GM21723 (cell line): ENCODE data around the gene ZNF100.
"Not testable (repeated sequence)": the region's sequence is repeated elsewhere in the genome, so short reads cannot be mapped to it uniquely, and the experiment has no call there.

Source experiments
- ATAC-seq: cut with Tn5 transposase; IDR thresholded peaks from one replicate; pipeline ENCODE4 v1.9.1; 2021; ENCODE audit warnings: mild to moderate bottlenecking, moderate library complexity; ENCODE audit not compliant: unreplicated experiment

The ZNF100 gene

GRCh38 chr19:21705393-21705792 is 62.0 kb downstream of the ZNF100 start:
- ATAC-seq = no peak

DNA sequence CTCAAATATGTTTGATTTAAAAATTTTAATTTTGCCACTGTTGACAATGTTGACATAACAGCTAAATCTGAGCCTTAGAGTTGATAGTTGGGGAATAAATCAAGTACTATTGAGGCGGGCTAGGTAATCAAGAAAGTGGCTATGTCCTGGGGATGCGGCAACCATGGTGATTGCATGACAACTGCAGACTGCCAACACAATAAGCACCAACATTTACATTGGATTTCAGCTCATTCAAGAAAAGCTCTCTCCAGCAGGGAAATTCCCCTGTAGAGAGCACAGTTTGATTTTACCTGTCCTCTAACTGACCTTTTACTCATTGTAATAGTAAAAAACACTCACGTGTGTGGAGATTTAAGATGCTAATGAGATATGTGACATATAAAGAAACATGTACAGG is 63.1 kb downstream of the ZNF100 start:
- ATAC-seq = no peak

- no peak for ATAC-seq
Observed at GRCh38 chr19:21699197-21699596, 68.2 kb downstream of the ZNF100 start.

DNA sequence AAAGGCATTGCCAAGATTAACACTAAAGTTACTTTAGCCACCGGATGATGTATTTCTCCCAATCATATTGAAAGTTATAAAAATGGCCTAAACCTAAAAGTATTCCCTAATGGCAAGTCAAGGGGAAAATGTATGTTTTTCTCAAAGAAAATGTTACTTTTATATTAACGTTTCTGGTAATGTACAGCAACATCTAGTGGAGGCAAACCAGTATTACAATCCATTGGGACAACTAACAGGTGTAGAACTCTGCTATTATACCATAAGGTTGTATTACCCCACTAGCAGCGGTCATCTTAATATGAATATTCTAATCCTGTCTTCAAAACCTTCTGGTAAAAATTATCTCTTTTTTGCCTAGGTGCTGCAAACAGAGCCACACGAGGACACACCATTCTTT is 69.2 kb downstream of the ZNF100 start:
- no peak for ATAC-seq

DNA sequence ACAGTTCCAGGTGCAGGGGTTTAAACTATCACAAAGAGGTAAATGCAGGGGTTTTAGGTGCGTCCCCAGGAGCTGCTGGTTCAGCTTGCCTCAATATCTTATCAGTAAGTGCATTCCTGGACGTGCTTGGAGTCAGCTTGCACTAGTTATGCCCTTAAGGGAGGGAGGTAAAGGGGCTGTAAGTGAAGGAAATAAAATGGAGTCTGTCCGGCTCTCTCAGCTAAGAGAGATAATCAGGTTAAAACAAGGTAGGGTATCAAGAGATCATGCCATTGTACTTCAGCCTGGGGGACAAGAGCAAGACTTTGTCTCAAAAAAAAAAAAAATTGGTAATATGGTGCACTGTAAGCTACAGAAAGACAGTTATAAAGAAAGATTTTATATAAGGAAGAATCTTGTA is 69.7 kb downstream of the ZNF100 start:
- ATAC-seq = no peak

DNA sequence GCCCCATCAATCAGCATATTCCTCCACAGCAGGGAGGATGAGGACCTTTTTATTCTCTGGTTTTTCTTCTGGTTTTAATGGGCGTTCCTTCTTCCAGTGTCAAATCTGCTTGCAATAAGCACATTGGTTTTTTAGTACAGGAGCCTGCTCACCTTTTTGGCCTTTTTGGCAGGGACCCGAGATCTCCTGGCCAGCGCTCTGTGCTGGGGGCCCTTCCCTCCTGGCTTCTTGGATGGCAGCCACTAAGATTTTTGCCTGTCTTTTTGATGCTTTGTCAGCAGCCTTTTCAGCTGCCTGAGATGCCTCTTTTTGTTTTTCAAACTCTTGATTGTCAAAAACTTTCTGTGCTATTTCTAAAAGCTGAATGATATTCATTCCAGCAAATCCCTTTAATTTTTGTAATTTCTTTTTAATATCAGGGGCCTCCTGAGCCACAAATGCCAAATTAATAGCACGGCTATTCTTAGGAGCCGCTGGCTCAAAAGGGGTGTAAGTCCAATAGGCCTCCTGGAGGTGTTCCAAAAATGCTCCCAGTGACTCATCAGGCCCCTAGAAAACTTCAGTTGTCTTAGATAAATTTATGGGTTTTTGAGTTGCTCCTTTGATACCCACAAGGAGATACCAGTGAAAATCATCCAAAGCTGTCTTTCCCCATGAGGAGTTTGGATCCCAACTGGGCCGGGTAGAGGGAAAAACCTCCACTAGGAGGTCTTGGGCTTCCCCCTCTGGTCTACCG is 73.0 kb downstream of the ZNF100 start:
- ATAC-seq = no peak

DNA sequence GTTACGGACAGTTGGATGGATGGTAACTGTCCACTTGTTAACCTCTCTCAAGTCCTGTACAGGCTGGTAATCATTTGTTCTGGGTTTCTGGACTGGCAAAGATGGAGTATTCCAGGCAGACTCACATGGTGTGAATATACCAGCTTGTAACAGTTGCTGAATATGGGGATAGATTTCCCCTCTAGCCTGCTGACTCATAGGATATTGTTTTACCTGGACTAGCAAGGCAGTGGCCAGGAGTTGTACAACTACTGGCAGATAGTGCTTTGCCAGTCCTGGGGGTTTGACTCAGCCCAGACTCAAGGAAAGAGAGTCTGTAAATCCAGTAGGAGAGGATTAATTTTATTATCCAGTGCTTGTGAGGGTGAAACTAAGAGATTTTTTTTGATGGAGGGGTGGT is 74.0 kb downstream of the ZNF100 start:
- ATAC-seq = no peak

GRCh38 chr19:21691661-21692060 is 75.7 kb downstream of the ZNF100 start:
- ATAC-seq = no peak

GRCh38 chr19:21688464-21688863 is 78.9 kb downstream of the ZNF100 start:
- no peak for ATAC-seq

GRCh38 chr19:21680671-21681070 is 86.7 kb downstream of the ZNF100 start:
- ATAC-seq = no peak

DNA sequence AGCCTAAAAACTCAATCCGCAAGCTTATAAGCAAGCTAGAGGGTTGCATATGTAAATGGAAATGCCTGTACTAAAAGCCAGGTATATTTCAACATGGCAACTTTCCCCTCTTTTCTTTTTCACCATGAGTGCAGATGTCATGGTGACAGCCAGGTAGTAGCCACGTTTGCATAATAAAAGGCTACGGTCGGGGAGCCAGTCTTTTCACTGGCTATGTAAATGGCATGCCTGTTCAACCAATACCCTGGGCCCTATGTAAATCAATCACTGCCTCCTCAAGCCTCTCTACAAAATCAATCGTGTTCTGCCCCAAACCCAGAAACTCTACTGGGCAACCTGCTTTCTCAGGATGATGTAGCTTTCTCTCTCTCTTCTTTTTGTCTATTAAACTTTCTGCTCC is 87.4 kb downstream of the ZNF100 start:
- ATAC-seq = no peak

- ATAC-seq = no peak
Observed at GRCh38 chr19:21677696-21678418, 89.5 kb downstream of the ZNF100 start.

GRCh38 chr19:21674454-21674853 is 92.9 kb downstream of the ZNF100 start:
- no peak for ATAC-seq

GRCh38 chr19:21673479-21673878 is 93.9 kb downstream of the ZNF100 start:
- ATAC-seq = not testable (repeated sequence)
